H7 (cell line): Measurements from ENCODE around the gene CARS2. TPM values are rescaled to one million over a fixed set of nuclear protein-coding genes. Genes with fewer than 3 reads are reported as not detected.
"Not testable (repeated sequence)": the region's sequence is repeated elsewhere in the genome, so short reads cannot be mapped to it uniquely, and the experiment has no call there.

Experiments used
- DNase-seq: peaks from one replicate; pipeline ENCODE4 v3.0.0; 2012
- H3K27me3 ChIP-seq: 2 replicates; pipeline ENCODE4 v1.6.0; 2011; ENCODE audit warnings: mild to moderate bottlenecking, low read length; ENCODE audit not compliant: control insufficient read depth, insufficient read depth
- H3K36me3 ChIP-seq: replicated peaks from 2 replicates; pipeline ENCODE4 v1.5.1; 2011; ENCODE audit warnings: low read length; ENCODE audit not compliant: control insufficient read depth, insufficient read depth
- H3K4me3 ChIP-seq: 2 replicates; pipeline ENCODE4 v1.5.1; 2011; ENCODE audit warnings: low read depth, mild to moderate bottlenecking, control low read depth, low read length, moderate library complexity; ENCODE audit not compliant: insufficient read depth
- total RNA-seq: library from RNA; depleted of rRNA; stranded (reverse); fragments of >200 nt; shearing (Covaris generic); gene quantifications from 2 replicates; pipeline ENCODE4 v1.2.3, GENCODE V29; 2014; rRNA removed

The CARS2 gene, protein sequence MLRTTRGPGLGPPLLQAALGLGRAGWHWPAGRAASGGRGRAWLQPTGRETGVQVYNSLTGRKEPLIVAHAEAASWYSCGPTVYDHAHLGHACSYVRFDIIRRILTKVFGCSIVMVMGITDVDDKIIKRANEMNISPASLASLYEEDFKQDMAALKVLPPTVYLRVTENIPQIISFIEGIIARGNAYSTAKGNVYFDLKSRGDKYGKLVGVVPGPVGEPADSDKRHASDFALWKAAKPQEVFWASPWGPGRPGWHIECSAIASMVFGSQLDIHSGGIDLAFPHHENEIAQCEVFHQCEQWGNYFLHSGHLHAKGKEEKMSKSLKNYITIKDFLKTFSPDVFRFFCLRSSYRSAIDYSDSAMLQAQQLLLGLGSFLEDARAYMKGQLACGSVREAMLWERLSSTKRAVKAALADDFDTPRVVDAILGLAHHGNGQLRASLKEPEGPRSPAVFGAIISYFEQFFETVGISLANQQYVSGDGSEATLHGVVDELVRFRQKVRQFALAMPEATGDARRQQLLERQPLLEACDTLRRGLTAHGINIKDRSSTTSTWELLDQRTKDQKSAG
- 40.0 and 44.3 TPM in 2 replicates for total RNA-seq

- Histone ChIP-seq H3K27me3 (no peaks in the 10 kb centered on the region), H3K4me3 (peak within 1 kb of the TSS; percentile 76), H3K36me3 (no peaks in the 10 kb centered on the region; the same call in 1 of the 2 replicates)
- peak; percentile 98 for DNase-seq
These were observed at the start of gene CARS2 for GRCh38 chr13:110705826-110706569. CARS2 (minus strand) TSS chr13:110706116; CDS start chr13:110706093, 23 bp downstream.

GRCh38 chr13:110748271-110748670, 42.4 kb upstream of the CARS2 start:
- H3K27me3 ChIP-seq, result no peaks in the 10 kb centered on the region
- no peak for DNase-seq
- H3K4me3 ChIP-seq, result no peak overlapping the region
- no peaks in the 10 kb centered on the region for H3K36me3 ChIP-seq

GRCh38 chr13:110746438-110746837, 40.5 kb upstream of the CARS2 start:
- H3K36me3 ChIP-seq, result no peaks in the 10 kb centered on the region
- DNase-seq, result no peak
- H3K4me3 ChIP-seq, result no peak overlapping the region
- no peaks in the 10 kb centered on the region for H3K27me3 ChIP-seq

DNA sequence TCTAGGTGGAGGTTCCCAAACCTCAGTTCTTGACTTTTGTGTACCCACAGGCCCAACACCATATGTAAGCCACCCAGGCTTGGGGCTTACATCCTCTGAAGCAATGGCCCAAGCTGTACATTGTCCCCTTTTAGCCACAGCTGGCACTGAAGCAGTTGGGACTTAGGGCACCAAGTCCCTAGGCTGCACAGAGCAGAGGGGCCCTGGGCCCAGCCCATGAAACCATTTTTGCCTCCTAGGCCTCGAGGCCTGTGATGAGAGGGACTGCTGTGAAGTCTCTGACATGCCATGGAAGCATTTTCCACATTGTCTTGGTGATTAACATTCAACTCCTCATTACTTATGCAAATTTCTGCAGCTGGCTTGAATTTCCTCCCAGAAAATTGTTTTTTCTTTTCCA, 37.8 kb upstream of the CARS2 start:
- no peak overlapping the region for H3K4me3 ChIP-seq
- DNase-seq, result no peak
- no peaks in the 10 kb centered on the region for H3K36me3 ChIP-seq
- no peaks in the 10 kb centered on the region for H3K27me3 ChIP-seq

DNA sequence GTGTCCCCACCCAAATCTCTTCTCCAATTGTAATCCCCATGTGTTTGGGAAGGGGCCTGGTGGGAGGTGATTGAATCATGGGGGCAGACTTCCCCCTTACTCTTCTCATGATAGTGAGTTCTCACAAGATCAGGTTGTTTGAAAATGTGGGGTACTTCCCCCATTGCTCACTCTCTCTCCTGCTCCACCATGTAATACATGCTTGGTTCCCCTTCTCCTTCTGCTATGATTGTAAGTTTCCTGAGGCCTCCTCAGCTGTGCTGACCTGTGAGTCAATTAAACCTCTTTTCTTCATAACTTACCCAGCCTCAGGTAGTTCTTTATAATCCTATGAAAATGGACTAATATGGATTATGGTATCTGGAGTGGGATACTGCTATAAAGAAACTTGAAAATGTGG, 31.6 kb upstream of the CARS2 start:
- H3K27me3 ChIP-seq, result no peaks in the 10 kb centered on the region
- DNase-seq, result no peak
- H3K36me3 ChIP-seq, result no peaks in the 10 kb centered on the region
- no peak overlapping the region for H3K4me3 ChIP-seq

GRCh38 chr13:110734561-110734960, 28.6 kb upstream of the CARS2 start:
- DNase-seq, result no peak
- H3K27me3 ChIP-seq, result no peaks in the 10 kb centered on the region
- no peak overlapping the region for H3K4me3 ChIP-seq
- no peaks in the 10 kb centered on the region for H3K36me3 ChIP-seq

- no peaks in the 10 kb centered on the region for H3K27me3 ChIP-seq
- no peaks in the 10 kb centered on the region for H3K36me3 ChIP-seq
- H3K4me3 ChIP-seq, result no peak overlapping the region
- no peak for DNase-seq
These were observed 25.2 kb upstream of the CARS2 start for GRCh38 chr13:110731072-110731471.

DNA sequence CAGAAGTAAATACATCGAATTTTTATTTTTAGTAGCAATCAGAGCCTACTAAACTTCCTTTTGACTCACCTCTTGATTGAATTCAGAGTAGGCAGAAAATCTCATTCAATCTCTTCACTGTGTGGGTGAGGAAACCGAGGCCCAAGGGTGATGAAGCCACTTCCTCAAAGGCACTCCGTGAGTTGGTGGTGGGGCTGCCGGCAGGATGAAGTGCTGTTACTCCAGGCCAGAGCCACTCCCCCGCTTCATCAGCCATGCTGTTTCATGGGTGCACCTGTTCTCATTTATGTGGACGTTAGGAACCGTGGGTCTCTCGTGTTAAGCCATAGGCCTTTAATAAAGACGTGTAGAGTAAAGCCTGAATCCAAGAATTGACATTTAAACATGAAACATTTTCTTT, 20.8 kb upstream of the CARS2 start:
- DNase-seq, result no peak
- H3K27me3 ChIP-seq, result no peaks in the 10 kb centered on the region
- no peaks in the 10 kb centered on the region for H3K36me3 ChIP-seq
- H3K4me3 ChIP-seq, result no peak overlapping the region

DNA sequence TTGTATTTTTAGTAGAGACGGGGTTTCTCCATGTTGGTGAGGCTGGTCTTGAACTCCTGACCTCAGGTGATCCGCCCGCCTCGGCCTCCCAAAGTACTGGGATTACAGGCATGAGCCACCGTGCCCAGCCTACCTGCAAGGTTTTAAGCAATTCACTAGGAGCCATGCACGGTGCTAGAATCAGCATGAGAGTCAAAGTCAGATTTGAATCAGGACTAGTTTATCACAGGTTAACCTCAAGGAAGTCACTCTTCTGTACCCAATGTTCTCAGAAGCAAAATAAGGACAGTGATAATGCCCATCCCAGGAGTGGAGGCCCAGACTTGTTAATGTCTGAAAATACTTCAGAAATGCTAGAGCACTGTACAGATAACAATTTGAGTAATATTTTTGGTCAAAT, 20.2 kb upstream of the CARS2 start:
- not testable (repeated sequence) for H3K4me3 ChIP-seq, H3K36me3 ChIP-seq, DNase-seq, H3K27me3 ChIP-seq

- DNase-seq, result no peak
- Histone ChIP-seq H3K27me3 (no peaks in the 10 kb centered on the region), H3K4me3 (no peak overlapping the region), H3K36me3 (peaks cover 6% of the 10 kb centered on the region)
These were observed 17.7 kb upstream of the CARS2 start for GRCh38 chr13:110723598-110723997.

DNA sequence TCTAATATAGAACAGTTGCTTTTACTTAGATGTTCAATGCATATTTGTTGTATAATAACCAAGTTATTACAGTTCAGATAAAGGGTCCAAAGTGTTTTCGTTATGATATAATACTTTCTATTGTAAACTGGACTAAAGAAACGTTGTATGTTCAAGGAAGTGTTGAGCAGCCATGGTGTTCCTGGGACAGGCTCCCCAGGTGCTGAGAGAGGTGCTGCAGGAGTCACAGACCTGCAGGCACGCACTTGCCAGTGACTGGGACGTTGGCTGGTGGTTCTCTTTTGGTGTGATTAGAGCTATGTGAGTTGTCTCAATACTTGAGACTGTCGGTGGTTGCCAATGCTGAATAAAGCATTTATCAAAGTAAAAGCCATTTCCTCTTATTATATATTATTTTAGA, 17.1 kb upstream of the CARS2 start:
- H3K27me3 ChIP-seq, result no peaks in the 10 kb centered on the region
- peak; percentile 24 for DNase-seq
- H3K4me3 ChIP-seq, result no peak overlapping the region
- peaks cover 6% of the 10 kb centered on the region for H3K36me3 ChIP-seq

- peak; percentile 29 for DNase-seq
- Histone ChIP-seq H3K36me3 (peaks cover 6% of the 10 kb centered on the region), H3K27me3 (no peaks in the 10 kb centered on the region), H3K4me3 (no peak overlapping the region)
These were observed 13.3 kb upstream of the CARS2 start for GRCh38 chr13:110719036-110719710.

DNA sequence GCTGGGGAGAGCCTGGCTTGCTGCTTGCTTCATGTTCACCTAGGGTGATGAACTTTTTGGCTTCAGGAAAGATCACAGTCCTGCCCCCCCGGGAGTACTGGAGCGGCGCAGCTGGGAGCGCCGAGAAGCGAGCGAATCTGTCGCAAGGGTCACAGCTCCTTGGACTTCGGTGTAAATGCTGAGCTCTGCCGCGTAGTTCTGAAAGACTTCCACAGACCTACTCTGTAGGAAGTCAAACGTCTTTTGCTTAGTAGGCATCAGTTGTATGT, 10.3 kb upstream of the CARS2 start:
- peak overlapping the region; percentile 94 for H3K4me3 ChIP-seq
- H3K36me3 ChIP-seq, result peaks cover 6% of the 10 kb centered on the region
- H3K27me3 ChIP-seq, result no peaks in the 10 kb centered on the region
- no peak for DNase-seq

- Histone ChIP-seq H3K27me3 (no peaks in the 10 kb centered on the region), H3K36me3 (peaks cover 6% of the 10 kb centered on the region), H3K4me3 (peak overlapping the region; percentile 94)
- DNase-seq, result peak; percentile 98
These were observed 9.7 kb upstream of the CARS2 start for GRCh38 chr13:110715395-110716246.
